Measurements from ENCODE around the gene EIF4G1.

The EIF4G1 gene

GRCh38 chr3:184349563-184350470 is 35.4 kb downstream of the EIF4G1 start:
- Histone ChIP-seq H3K36me3 (peaks cover 4 to 28% (median 5%) of the 10 kb centered on the region in 3 donors), H3K9me3 (no peaks in the 10 kb centered on the region), H3K4me3 (no peak overlapping the region), H3K4me1 (peaks cover 0 to 17% (median 0%) of the 10 kb centered on the region in 4 donors), H3K27me3 (no peaks in the 10 kb centered on the region), H3K27ac (no peak overlapping the region)
- no peak for DNase-seq
- TF ChIP-seq, protein P1, sequence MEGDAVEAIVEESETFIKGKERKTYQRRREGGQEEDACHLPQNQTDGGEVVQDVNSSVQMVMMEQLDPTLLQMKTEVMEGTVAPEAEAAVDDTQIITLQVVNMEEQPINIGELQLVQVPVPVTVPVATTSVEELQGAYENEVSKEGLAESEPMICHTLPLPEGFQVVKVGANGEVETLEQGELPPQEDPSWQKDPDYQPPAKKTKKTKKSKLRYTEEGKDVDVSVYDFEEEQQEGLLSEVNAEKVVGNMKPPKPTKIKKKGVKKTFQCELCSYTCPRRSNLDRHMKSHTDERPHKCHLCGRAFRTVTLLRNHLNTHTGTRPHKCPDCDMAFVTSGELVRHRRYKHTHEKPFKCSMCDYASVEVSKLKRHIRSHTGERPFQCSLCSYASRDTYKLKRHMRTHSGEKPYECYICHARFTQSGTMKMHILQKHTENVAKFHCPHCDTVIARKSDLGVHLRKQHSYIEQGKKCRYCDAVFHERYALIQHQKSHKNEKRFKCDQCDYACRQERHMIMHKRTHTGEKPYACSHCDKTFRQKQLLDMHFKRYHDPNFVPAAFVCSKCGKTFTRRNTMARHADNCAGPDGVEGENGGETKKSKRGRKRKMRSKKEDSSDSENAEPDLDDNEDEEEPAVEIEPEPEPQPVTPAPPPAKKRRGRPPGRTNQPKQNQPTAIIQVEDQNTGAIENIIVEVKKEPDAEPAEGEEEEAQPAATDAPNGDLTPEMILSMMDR (IDR thresholded peaks at IDR 0.05) = no peak
- intact Hi-C loops (cut with DNase I; ENCODE audit: low total_unique reads) = no loop called here

DNA sequence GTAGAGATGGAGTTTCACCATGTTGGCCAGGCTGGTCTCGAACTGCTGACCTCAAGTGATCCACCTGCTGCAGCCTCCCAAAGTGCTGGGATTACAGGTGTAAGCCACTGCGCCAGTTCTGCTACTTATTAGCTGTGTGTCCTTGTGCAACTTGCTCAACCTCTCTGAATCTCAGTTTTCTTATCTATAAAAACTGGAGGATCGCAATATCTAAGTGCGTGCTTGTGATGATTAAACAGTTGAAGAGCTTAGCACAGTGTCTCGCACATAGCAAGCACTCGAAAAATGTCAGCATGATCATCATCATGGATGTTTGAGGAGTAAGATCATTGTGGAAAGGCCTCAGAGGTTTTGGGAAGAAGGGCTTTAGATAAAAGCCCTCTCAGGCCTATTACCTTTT is 36.2 kb downstream of the EIF4G1 start:
- TF ChIP-seq, protein P1 (IDR thresholded peaks at IDR 0.05) = no peak
- H3K4me3 ChIP-seq = no peak overlapping the region
- intact Hi-C loops (cut with DNase I; ENCODE audit: low total_unique reads) = no loop called here
- no peak for DNase-seq
- H3K36me3 ChIP-seq = peaks cover 0 to 28% (median 7%) of the 10 kb centered on the region in 3 donors
- H3K4me1 ChIP-seq = peaks cover 0 to 10% (median 0%) of the 10 kb centered on the region in 4 donors
- H3K9me3 ChIP-seq = no peaks in the 10 kb centered on the region
- H3K27me3 ChIP-seq = no peaks in the 10 kb centered on the region
- no peak overlapping the region for H3K27ac ChIP-seq

DNA sequence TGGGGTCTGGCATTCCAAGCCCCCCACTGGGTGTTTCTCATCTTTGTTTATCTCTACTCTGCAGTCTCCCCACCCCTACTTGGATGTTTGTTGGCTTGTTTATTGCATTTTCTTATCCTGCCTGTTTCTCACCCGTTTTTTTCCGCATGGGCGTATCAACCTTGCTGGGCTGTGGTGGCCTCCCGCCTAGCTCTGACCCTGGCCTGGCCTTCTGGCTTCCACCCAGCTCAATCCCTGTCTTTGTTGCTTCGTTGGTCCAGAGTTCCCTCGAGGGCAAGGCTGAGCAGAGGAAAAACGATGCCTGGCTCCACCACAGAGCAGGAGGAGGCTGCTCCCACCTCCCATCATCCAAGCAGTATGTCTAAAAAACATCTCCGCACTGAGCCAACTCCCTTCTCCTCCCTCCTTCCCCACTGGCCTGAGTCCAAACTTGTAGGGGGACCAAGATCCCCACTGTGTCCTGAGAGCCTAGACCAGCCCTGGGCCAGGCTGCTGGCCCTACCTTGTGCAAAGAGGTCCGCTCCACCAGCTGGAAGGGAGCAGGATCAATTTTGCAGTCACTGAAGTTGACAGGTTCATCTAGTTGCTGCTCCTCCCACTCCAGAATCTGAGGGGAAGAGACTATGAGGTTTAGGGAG is 37.2 kb downstream of the EIF4G1 start:
- Histone ChIP-seq H3K4me3 (no peak overlapping the region), H3K27ac (no peak overlapping the region)
- intact Hi-C loops (cut with DNase I; ENCODE audit: low total_unique reads) = no loop called here

DNA sequence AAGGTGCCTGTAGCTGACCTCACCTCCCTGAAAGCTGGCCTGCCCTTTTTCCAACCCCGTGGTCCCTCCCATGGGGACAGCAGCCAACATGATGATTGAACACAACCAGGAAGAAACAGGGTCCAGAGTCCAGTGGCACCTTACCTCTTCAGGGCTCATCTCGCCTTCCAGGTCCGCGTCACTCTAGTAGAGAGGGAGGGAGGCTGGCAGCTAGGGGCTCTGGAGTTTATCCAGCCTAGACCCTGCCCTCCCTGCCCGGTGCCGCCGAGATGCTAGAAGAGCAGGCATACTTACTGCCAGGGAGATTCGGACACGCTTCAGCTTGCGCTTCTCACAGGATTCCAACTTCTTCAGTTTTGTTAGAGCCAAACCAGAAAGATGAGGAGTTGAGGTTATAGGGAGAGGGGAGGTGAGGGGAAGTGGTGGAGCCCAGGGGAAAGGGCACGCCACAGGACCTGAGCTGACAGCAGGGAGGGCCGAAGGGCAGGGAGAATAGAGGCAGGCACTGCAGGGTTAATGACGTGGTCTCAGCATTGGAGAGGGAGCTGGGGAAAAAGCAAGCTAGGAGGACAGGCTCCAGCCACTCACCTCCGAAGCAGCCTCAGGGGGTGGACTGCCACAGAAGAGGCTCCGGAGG is 37.9 kb downstream of the EIF4G1 start:
- Histone ChIP-seq H3K4me3 (no peak overlapping the region), H3K9me3 (no peaks in the 10 kb centered on the region), H3K27me3 (no peaks in the 10 kb centered on the region), H3K36me3 (peaks cover 0 to 32% (median 7%) of the 10 kb centered on the region in 3 donors), H3K27ac (no peak overlapping the region), H3K4me1 (peaks cover 0 to 9% (median 0%) of the 10 kb centered on the region in 4 donors)
- TF ChIP-seq, protein P1 (IDR thresholded peaks at IDR 0.05) = no peak
- intact Hi-C loops (cut with DNase I; ENCODE audit: low total_unique reads) = no loop called here
- DNase-seq = no peak

More for the DNA sequence above, 37.2 kb downstream of the EIF4G1 start:
- H3K9me3 ChIP-seq = no peaks in the 10 kb centered on the region
- no peak for DNase-seq
- H3K36me3 ChIP-seq = peaks cover 0 to 27% (median 7%) of the 10 kb centered on the region in 3 donors
- H3K4me1 ChIP-seq = peaks cover 0 to 9% (median 0%) of the 10 kb centered on the region in 4 donors
- TF ChIP-seq, protein P1 (IDR thresholded peaks at IDR 0.05) = no peak
- no peaks in the 10 kb centered on the region for H3K27me3 ChIP-seq

DNA sequence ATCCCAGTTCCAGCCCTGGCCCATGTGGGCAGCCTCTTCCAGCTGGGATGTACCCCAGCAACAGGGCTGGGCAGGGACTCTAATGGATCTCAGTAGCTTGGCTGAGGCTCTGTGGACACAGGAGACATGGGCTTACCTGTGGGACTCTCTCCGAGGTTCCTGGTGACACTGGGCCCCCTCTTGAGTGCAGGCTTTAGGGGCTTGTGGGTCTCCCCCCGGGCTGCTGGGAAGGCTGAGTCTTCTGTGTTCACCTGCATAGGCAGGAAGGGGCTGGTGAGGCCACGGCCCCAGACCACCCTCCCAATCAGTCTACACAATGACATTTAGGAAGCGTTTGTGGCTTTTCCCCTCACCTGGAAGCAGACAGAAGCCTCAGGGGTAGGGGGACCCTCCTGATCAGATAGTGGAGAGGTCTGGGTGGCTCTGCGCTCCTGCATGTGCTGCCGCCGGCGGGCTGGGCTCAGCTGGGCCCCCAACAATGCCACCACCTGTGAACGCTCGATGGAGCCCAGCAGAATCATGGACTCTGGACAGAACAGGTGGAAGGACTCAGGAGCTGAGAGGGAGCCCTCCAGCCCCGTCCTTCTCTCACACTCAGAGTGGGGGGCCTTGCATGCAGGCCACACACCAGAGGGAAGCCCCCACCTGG is 38.6 kb downstream of the EIF4G1 start:
- intact Hi-C loops (cut with DNase I; ENCODE audit: low total_unique reads) = no loop called here
- Histone ChIP-seq H3K27me3 (no peaks in the 10 kb centered on the region), H3K9me3 (no peaks in the 10 kb centered on the region), H3K36me3 (peaks cover 0 to 40% (median 7%) of the 10 kb centered on the region in 3 donors), H3K4me3 (no peak overlapping the region), H3K4me1 (peaks cover 0 to 9% (median 0%) of the 10 kb centered on the region in 4 donors), H3K27ac (no peak overlapping the region)
- TF ChIP-seq, protein P1 (IDR thresholded peaks at IDR 0.05) = no peak
- DNase-seq = no peak

Measured in tibial artery (tissue), 4 donors.